Esophagus mucosa (tissue), 1 donor: ENCODE data around the gene UCN2. TPM values are rescaled to one million over a fixed set of nuclear protein-coding genes. Genes with fewer than 3 reads are reported as not detected.
"Not testable (repeated sequence)": the region's sequence is repeated elsewhere in the genome, so short reads cannot be mapped to it uniquely, and the experiment has no call there.

Experiments used
- ATAC-seq: fragments of 200-7000 bp; cut with Tn5 transposase; one replicate; pipeline ENCODE4 v1.9.1; 2020
- total RNA-seq: library from RNA; stranded (reverse); gene quantifications from one replicate; pipeline ENCODE4 v1.2.4, GENCODE V29; 2023
- donor health status: DM: yes; HTN: yes; CAD: no.

Gene UCN2
- total RNA-seq, 1 donor from 2014 or later = 2.2 TPM

DNA sequence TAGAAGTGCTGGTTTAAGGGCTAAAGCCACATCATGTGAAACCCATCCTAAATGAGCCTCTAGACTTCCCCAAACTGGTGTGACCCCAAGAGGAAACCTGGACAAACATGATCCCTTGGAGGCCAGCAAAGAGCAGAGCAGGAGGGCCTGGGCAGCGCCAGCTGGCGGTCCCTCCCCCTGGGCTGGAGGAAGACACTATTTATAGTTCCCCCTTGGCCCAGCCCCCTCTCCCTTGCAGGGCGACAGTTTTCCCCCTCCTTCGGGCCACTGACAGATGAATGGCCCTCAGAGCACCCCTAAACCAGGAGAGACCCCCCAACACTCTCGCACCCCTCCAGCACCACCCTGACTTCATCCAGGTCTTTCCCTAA is 2.9 kb downstream of the UCN2 start:
- no peak for ATAC-seq

DNA sequence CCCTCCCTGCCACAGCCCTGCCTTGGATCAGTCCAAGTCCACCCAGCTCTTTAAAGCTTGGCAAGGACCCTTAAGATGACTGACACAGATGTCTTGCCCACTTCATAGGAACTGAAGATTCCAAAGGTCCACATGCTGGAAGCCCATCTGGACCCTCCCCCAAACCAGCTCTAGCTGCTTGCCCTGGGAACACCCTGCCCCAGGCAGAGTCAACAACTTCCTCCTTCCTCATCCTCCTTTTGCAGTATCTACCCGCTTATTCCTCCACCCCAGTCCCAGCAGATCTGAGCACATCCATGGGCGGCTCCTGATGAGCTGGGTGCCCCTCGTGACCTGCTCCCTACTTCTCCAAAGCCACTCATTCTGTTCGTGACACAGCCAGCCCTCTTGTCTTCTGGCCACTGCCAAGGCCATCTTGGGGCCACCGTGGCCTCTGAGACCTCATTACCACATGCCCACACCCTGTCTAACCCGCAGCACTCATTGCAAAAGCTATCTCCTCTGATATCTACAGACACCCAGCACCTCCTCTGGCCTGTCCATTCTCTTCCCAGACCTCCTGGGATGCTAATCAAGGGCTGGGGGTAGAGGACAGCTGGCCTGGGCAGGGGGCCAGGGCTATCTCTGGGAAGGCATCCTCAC is 5.0 kb downstream of the UCN2 start:
- ATAC-seq = no peak

DNA sequence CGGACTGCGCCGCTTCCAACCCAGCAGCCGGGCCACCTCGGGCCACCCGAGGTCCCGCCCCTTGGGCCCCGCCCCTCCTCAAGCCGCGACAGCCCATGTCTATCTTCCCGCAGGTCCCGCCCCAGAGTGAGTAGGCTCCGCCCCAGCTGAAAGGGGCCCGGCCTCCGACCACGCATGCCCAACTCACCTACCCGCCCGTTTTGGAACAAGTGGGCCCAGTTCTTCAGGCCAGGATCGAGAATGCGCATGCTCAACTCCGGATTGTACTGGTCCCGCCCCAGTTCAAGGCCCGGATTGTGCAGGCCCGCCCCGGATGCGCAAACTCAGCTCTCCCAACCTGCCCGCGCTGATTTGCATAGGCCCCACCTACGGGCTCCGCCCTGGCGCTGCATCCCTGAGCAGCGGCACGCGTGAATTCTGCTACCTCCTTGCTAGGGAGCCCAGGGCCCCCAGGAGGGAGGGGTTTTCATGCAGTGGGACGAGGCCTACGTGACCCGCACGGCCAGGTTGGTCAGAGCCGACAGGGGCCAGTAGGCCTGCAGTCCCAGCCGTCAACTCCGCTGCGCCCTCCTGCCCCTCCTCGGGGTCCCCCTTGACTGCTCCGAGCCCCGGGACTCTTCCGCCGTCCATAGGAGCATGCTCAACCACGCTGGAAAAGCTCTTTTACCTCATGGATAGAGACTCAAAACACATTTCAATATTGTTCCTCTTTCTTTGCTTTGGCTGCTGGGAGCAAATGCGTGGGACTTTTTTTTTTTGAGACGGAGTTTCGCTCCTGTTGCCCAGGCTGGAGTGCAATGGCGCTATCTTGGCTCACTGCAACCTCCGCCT is 6.6 kb downstream of the UCN2 start, which contains the start of gene PFKFB4:
TSS of gene PFKFB4 (minus strand) at position 8 of the 831 bp plus-strand sequence. CDS start 26 bp downstream, outside the sequence.
- ATAC-seq = peak; percentile 91

DNA sequence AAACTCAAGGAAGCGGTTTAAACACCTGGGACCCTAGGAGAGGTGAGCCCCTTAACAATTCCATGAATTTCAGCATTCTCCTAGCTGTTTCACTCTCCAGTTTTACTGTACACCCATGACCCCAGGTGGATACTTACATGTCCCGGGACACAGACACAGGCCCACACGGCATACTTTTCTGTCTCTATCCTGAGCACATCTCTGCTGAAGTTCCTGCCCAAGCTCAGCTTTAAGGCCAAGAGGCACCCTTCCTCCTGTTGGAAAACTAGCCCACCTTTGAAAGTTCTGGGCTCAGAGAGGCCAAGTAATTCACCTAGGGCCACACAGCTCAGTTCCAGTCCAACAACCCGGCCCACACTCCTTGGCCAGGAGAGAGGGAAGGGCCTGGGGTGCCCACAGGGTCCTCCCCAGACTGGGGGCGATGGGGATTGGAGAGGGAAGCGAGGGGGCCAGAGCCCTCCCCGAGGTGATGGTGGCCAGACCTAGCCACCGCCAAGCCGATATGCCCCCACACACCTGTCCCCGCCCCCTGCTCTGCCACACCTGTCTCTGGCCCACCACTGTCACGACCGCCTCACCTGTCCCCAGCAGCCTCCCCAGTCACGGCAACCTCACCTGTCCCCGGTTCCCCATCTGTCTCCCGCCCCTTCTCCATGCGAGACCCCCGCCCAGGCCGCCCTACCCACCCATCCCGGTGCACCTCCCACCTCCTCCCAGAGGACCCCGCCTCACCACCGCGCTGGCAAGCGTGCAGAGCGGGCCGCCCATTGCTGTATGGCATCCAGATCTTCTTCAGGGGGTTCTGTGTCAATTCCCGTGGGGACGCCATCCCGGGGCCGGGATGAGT is 7.4 kb downstream of the UCN2 start:
- ATAC-seq = no peak

DNA sequence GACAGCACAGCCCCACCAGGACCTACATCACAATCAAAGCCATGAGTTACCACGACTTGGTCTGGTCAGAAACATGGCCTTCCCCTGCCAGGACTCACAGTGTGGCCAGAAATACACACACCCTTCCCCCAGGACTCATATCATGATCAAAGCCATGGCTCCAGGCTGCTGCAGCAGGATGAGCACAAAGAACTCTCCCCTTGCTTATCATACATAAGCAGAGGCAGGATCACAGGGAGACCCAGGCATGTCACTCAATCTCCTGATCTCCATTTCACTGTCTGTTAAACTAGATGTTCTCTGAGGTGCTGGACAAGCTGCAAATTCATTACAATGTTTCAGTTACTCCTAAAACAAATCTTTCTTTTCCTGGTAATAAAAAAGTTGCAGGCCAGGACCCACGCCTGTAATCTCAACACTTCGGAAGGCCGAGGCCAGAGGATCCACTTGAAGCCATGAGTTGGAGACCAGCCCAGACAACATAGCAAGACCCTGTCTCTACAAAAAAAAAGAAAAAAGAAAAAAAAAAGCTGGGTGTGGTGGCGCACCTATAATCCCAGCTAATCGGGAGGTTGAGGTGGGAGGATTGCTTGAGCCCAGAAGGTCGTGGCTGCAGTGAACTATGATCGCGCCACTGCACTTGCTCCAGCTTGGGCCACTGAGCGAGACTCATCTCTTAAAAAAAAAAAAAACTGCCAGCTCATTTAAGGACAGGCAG is 8.2 kb downstream of the UCN2 start:
- ATAC-seq = no peak

DNA sequence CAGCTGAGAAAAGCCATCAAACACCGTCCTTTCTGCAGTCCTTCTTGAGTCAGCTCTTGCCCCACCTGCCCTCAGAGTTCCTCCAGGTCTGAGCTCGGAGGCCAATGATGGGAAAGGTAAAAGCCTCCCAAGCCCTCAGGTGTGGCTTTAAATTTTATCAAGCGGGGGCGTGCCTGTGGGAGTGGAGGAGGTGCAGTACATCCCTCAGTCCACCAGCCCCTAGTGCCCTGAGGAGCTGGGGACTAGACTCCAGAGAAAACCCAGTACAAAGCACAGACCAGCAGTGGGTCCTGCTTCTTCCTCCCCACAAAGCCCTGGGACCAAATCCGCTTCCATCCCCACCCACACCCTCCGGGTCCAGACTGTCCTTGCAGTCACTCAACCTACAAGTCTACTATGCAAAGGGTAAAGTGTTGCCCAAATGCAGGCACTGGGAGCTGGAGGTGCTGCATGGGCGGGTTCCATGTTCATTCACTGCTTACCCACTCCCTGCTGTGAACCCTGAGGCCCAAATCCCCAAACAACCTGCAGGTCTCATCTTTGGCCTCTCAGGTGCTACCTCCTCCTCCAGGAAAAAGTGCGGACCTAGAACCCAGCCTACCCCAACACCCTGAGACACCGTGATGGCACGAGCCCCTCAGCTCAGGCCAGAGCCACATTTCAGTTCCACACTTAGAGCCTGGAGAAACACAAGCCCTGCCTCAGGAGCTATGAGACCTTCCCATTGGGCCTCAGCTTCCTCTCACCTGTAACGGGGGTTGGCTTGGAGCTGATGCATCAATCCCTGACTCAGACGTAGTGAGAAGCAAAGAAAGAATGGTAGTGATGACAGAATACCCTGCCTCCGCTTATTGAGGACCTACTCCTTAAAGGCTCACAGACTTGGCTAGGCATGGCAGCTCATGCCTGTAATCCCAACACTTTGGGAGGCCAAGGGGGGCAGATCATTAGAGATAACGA is 9.4 kb downstream of the UCN2 start:
- ATAC-seq = no peak

DNA sequence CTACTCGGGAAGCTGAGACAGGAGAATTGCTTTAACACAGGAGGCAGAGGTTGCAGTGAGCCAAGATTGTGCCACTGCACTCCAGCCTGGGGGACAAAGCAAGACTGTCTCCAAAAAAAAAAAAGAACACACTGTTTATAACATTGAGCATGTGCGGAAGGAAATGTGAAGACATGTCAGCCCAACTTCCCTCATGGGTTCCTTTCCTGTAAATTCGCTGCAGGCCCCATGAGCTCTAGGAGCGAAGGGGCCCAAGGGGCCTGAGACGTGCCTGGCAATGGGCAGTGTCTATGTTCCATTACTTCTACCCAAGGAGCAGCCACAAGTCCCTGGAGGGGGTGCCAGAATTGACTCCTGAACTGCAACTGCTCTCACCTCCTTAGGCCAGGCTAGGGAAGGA is 10.2 kb downstream of the UCN2 start:
- ATAC-seq = no peak

DNA sequence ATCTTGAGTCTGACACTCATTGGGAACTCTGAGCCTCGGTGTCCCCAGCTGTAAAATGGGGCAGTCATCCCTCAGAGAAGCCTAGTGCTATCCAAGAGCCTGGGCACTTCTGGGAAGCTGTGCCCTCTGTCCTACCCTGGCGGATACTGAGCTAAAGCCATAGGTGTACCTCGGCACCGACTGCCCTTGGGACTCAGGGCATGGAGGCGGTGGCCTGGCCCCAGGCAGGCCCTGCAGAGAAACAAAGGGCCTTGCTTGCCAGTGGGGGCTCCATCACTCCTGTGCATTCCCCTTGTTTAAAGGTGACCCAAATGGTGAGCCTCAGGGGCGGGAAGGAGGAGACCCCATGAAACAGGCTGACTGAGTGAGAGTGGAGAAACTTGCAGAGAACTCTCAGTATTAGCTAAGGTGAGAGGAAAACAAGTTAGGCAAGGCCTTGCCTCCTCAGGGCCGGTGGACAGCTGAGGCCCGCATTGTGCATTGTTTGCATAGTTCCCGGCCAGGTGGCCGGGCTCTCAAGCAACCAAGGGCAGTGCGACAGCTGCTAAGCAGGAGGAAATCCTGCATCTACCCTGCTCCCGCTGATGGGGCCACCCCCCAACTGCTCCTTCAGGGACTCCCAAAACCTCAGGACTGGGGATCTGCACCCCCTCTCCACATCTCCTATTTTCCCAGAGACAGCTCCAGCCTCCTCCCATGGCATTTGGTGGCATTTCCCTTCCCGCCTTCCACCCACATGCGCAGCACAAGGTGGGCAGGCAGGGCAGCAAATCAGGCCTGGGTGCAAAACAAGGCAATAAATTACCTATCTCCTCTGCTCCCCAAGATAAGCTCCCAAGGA is 11.2 kb downstream of the UCN2 start:
- ATAC-seq = no peak

DNA sequence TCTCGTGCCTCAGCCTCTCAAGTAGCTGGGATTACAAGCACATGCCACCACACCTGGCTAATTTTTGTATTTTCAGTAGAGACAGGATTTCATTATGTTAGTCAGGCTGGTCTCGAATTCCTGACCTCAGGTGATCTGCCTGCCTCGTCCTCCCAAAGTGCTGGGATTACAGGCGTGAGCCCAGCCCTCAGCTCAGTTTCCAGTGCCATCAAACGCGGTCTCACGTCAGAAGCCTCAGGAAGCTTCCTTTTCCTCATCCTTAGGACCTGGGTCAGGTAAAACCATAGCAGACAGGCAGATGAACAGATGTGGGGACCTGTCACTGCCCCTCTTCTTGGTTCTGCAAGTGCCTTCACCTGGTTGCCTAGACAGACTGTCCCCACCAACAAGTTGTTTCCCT is 11.9 kb downstream of the UCN2 start:
- not testable (repeated sequence) for ATAC-seq

DNA sequence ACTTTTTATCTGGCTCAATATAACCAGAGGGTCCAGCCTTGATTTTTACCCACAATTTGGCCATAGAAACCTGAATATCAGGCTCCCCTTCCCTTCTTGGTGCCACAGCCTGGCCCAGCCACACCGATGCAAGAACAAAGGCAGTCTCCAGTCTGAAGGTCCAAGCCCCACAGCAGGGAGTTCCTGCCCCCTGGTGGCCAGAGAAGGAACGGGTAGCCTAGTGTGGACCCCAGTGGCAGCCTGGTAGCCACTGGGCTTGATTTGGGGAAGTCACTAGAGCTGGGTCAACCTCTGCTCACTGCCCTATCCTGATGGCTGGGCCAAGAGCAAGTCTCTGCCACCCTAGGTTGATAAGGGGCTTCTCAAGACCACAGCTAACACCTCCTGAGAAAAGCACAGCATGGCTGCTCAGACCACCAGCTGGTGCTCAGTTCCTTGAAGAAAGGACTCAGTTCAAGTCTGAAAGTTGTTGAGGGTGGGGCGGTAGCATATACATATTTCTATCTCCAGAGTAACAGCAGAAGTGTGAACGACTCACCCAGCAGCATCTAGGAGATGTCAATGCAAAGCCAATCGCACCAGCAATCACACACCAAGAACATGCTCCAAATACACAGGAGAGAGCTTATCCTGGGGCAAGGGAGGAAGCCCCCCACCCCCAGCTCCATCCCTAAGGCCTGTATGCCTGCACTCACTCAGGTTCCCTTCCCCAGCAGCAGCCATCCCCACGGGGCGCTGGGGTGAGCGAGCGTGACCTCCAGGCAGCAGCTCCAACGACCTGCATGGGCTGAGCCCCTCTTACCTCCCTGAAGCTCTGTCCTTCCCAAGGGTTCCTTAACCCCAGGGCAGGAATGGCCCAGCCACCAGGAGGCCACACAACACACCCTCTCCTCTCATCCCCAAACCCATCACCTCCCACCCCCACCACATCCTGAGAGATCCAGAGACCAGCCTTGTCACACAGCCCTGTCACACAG is 14.6 kb downstream of the UCN2 start:
- ATAC-seq = peak; percentile 81

DNA sequence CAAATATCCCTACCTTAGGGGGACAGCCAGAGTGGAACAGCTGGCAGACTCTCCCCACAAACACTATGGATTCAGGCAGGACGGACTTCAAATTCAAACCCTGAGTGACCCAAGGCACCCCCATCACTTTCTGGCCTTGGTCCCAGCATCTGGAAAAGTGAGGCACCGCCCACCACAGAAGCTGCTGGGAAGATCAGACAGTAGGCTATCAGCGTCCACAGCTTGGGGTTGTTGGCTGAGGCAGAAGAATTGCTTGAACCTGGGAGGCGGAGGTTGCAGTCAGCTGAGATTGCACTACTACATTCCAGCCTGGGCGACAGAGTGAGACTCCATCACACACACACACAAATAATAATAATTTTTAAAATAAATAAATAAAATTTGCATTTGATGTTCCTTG is 15.5 kb downstream of the UCN2 start:
- ATAC-seq = no peak

DNA sequence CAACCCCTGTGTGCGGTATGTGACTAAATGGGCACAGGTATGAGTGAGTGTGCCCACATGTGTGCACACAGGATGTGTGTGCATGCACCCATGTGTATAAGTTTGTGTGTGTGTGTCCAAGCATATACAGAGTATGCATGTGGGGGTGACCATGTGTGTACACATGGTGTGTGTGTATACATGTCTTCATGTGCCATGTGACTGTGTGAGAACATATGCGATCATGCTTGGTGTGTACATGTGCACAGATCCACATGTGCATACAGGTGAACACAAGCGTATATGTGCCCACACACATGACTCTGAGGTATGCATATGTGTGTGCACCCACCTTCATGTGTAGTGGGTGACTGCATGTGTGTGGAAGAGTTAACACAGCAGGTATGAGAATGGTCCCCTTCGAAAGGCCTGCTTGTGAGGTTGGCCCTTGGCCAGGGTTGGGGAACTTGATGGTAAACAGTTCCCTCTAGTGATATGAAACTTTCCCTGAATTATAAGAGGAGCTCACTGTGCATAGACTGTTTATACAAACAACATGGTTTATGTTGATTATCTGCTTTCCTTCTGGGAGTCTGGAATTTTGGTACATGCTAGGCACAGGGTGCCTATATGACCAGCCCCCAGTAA is 17.3 kb downstream of the UCN2 start:
- no peak for ATAC-seq

DNA sequence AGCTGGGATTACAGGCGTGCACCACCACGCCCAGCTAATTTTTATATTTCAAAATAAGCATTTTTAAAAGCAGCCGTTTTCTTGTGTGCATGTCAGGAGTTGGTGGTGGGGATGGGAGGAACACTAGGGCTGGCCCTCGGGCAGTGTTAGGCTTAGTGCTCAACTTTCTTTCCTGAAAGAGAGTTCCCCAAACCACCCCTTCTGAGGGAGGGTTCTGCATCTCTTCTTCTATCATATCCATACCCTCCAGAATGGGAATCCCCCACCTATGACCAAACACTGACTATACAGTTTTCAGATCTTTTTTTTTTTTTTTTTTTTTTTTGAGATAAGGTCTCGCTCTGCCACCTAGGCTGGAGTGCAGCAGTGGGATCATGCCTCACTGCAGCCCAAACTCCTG is 19.4 kb downstream of the UCN2 start:
- no peak for ATAC-seq

DNA sequence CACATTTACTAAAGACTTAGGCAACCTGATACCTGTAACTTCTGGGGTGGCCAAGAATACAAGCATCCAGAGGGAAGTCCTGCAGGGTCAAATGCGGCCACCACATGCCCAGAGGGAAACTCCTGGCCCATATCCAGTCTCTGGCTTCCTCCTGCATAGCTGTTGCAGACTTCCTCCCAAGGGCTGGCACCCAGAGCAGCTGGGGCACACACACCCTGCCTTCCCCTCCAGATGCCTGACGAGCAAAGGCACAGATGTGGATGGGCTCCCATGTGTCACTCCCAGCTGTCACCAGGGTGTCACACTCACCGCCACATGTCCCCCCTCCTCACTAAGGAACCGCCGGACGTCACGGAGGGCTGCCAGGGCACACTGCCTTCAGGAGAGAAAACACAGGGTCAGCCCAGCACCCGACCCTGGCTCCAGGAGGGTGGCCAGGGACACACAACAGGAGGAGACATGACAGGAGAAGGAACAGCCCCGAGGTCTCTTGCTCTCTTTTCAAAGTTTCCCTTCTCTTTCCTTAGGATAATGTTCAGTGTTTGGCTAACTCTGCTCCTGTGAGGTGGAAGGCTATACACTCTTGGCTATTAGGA is 20.2 kb downstream of the UCN2 start:
- ATAC-seq = no peak

DNA sequence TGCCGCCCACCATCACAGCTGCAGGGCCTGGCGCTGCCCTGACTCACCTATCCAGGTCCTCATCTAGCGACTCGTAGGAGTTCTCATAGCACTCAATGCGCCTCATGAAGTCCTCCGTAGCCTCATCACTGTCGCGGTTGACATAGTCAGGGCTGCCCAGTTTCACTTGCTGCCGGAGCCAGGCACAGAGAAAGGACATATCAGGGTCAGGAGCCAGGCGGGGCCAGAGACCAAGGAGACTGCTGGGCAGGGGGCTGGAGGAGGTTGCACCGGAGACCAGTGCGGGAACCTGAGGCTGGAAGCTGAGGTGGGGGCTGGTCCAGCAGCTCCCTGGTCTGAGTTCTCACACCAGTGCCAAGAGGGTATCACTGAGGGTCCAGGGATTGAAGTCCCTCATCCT is 25.1 kb downstream of the UCN2 start:
- no peak for ATAC-seq

DNA sequence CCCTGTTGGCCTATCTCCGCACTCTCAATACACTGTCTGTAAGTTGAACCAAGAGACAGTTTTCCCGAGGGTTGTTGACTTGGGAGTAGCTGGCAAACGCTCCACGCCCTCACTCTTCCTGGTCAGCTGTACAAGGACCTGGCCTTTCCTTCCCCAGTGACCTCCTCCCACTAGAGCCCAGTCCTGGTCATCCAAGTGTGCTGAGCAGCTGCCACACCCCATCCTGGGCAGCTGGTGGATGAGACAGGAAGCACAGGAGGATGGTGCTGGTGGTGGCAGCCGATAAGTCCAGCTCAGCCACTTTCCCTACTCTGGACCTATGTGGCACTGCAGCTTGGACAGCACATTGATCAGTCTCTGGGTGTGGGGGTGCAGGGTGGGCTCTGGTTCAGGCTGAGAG is 26.8 kb downstream of the UCN2 start:
- no peak for ATAC-seq

DNA sequence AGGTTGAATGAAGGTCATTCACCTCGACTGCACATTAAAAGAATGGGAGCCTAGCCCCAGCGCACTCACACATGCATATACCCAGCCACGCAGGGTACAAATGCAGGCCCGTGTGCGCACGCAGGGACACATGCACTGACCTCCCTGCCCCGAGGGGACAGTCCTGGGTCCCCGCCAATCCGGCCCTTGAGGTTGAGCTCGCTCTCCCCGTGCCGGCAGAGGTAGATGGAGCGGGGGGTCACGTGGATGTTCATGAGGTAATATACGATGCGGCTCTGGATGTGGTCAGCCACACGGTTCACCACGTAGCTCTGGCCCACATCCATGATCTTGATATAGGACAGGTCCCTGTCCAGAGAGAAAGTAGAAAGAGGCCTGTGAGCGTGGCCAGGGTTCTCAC is 27.5 kb downstream of the UCN2 start:
- ATAC-seq = no peak

DNA sequence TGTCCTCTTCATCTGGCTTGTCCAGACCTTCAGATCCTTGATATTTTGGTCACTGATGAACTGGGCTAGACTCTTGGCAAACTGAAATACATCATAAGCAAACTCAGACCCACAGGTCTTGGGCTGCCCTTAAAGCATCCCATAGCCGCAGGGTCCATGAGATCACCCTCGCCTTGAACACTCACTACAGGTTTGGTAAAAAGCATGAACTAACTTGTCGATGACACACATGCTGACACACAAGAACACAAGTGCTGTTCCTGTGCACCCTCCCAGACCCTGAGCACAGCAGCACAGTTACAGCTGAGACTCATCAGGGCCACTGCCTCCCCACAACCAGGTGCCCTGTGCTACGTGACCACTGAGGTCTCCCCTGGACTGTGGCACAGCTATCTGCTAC is 28.0 kb downstream of the UCN2 start:
- ATAC-seq = peak; percentile 97
